Ovary (tissue), 3 donors: Measurements from ENCODE around the gene WASL.

ENCODE experiments used
- CTCF ChIP-seq, 3 donors: fragments of 450-650 bp in 2 of 3; fragments of 200-600 bp in 1 of 3; IDR thresholded peaks; one replicate each; pipeline versions ENCODE4 v1.5.1 to v1.8.0; 2016 to 2022; ENCODE audit warnings: antibody characterized with exemption in 3 of 3, mild to moderate bottlenecking in 1 of 3
- EP300 ChIP-seq: sonication (generic); formaldehyde crosslinking; IDR thresholded peaks from one replicate; pipeline ENCODE4 v1.6.1; 2017; ENCODE audit warnings: antibody characterized with exemption
- POLR2A ChIP-seq: fragments of 450-650 bp; IDR thresholded peaks from one replicate; pipeline ENCODE4 v1.6.1; 2017; ENCODE audit warnings: antibody characterized with exemption, mild to moderate bottlenecking, moderate library complexity
- donor health status: DM: no; HTN: no; CAD: no.

DNA sequence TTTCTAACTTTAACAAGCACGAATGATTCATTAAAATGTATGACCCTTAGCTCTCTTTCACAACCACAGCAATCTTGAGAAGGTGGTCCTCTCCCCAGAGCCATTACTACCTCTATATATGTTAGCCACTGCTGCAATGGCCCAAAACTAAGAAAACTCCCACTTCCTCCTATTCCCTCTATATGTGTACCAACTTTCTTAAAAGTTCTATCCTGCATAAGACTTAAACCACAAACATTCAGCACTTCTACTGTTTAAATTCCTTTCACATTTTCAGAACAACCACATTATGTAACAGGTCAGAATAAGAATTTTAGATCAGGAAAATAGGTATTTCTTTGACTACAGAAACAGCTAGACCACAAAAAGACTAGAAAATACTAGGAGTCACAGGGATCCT, 36.2 kb downstream of the WASL start:
- TF ChIP-seq CTCF (IDR thresholded peaks at IDR 0.05) (no peak), POLR2A (no peak), EP300 (no peak)
